ENCODE results near the gene ASCC3. TPM values are rescaled to one million over a fixed set of nuclear protein-coding genes. Genes with fewer than 3 reads are reported as not detected.

Gene ASCC3
- total RNA-seq, 1 donor from 2014 or later: 75.3 TPM

DNA sequence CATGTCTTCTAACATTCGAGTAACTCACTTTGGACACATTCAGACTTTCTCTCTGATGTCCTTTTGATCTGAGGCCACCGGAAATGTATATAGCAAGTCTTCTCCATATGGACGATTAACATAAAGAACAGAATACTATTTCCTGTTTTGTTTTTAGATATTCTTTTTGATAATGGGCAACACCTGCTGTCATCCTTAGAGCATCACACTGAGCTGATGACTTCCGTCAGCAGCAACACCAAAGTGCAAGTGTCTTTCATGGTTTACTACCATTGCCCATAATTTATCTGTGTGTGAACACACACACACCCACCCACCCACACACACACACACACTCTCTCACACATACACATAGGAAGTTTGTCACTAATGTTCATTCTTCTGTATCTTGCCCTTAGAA lies 303.7 kb downstream of the ASCC3 start:
- no peaks in the 10 kb centered on the region for H3K36me3 ChIP-seq
- H3K4me3 ChIP-seq: no peak overlapping the region
- no peaks in the 10 kb centered on the region for H3K4me1 Mint-ChIP-seq
- H3K4me1 ChIP-seq: no peaks in the 10 kb centered on the region
- no peaks in the 10 kb centered on the region for H4K20me1 ChIP-seq (ENCODE audit: low read depth)
- H3K9me3 Mint-ChIP-seq: peaks cover 7% of the 10 kb centered on the region
- no peaks in the 10 kb centered on the region for H3K79me2 ChIP-seq (ENCODE audit: low read depth)
- H3K27me3 Mint-ChIP-seq (ENCODE audit: insufficient read depth, low read depth): no peaks in the 10 kb centered on the region
- no peak overlapping the region for H3K27ac ChIP-seq
- no peak for TF ChIP-seq EZH2phosphoT487 (IDR thresholded peaks at IDR 0.05)
- no peak for TF ChIP-seq EZH2 (IDR thresholded peaks at IDR 0.05)
- TF ChIP-seq, protein P1, sequence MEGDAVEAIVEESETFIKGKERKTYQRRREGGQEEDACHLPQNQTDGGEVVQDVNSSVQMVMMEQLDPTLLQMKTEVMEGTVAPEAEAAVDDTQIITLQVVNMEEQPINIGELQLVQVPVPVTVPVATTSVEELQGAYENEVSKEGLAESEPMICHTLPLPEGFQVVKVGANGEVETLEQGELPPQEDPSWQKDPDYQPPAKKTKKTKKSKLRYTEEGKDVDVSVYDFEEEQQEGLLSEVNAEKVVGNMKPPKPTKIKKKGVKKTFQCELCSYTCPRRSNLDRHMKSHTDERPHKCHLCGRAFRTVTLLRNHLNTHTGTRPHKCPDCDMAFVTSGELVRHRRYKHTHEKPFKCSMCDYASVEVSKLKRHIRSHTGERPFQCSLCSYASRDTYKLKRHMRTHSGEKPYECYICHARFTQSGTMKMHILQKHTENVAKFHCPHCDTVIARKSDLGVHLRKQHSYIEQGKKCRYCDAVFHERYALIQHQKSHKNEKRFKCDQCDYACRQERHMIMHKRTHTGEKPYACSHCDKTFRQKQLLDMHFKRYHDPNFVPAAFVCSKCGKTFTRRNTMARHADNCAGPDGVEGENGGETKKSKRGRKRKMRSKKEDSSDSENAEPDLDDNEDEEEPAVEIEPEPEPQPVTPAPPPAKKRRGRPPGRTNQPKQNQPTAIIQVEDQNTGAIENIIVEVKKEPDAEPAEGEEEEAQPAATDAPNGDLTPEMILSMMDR (IDR thresholded peaks at IDR 0.05): no peak
- no peak overlapping the region for H3K27ac Mint-ChIP-seq
- H3K9ac ChIP-seq: no peak overlapping the region
- H3K4me2 ChIP-seq: no peak overlapping the region
- no peak overlapping the region for H2AFZ ChIP-seq (replicated peaks)
- H3K9me3 ChIP-seq (ENCODE audit: low read depth): no peaks in the 10 kb centered on the region
- DNase-seq (ENCODE audit: low spot score): no peak
- no peak overlapping the region for H3K4me3 Mint-ChIP-seq
- no peaks in the 10 kb centered on the region for H3F3A ChIP-seq (ENCODE audit: low read depth)
- no peaks in the 10 kb centered on the region for H3K27me3 ChIP-seq
- peaks cover 4% of the 10 kb centered on the region for H3K36me3 Mint-ChIP-seq

GRCh38 chr6:100575921-100576320 lies 305.2 kb downstream of the ASCC3 start:
- Mint-ChIP-seq H3K9me3 (peaks cover 7% of the 10 kb centered on the region), H3K36me3 (peaks cover 4% of the 10 kb centered on the region), H3K27ac (no peak overlapping the region), H3K4me1 (no peaks in the 10 kb centered on the region), H3K4me3 (no peak overlapping the region), H3K27me3 (ENCODE audit: insufficient read depth, low read depth) (no peaks in the 10 kb centered on the region)
- H3K4me3 ChIP-seq: no peak overlapping the region
- no peak overlapping the region for H3K9ac ChIP-seq
- H3K27me3 ChIP-seq: no peaks in the 10 kb centered on the region
- H3K4me1 ChIP-seq: no peaks in the 10 kb centered on the region
- no peaks in the 10 kb centered on the region for H3K36me3 ChIP-seq
- H3K4me2 ChIP-seq: no peak overlapping the region
- H3K27ac ChIP-seq: no peak overlapping the region
- H2AFZ ChIP-seq (replicated peaks): no peak overlapping the region
- no peaks in the 10 kb centered on the region for H3F3A ChIP-seq (ENCODE audit: low read depth)
- H3K9me3 ChIP-seq (ENCODE audit: low read depth): no peaks in the 10 kb centered on the region
- TF ChIP-seq EZH2phosphoT487 (IDR thresholded peaks at IDR 0.05) (no peak), EZH2 (IDR thresholded peaks at IDR 0.05) (no peak)
- TF ChIP-seq, protein P1 (IDR thresholded peaks at IDR 0.05): no peak
- no peaks in the 10 kb centered on the region for H3K79me2 ChIP-seq (ENCODE audit: low read depth)
- no peak for DNase-seq (ENCODE audit: low spot score)
- no peaks in the 10 kb centered on the region for H4K20me1 ChIP-seq (ENCODE audit: low read depth)

GRCh38 chr6:100574836-100575235 lies 306.3 kb downstream of the ASCC3 start:
- TF ChIP-seq EZH2phosphoT487 (IDR thresholded peaks at IDR 0.05) (no peak), EZH2 (IDR thresholded peaks at IDR 0.05) (no peak)
- TF ChIP-seq, protein P1 (IDR thresholded peaks at IDR 0.05): no peak
- DNase-seq (ENCODE audit: low spot score): no peak
- Histone ChIP-seq H3K9me3 (ENCODE audit: low read depth) (no peaks in the 10 kb centered on the region), H3K79me2 (ENCODE audit: low read depth) (no peaks in the 10 kb centered on the region), H4K20me1 (ENCODE audit: low read depth) (no peaks in the 10 kb centered on the region), H3K27me3 (no peaks in the 10 kb centered on the region), H2AFZ (replicated peaks) (no peak overlapping the region), H3K4me2 (no peak overlapping the region), H3K36me3 (no peaks in the 10 kb centered on the region), H3K4me3 (no peak overlapping the region), H3K27ac (no peak overlapping the region), H3F3A (ENCODE audit: low read depth) (no peaks in the 10 kb centered on the region), H3K9ac (no peak overlapping the region), H3K4me1 (no peaks in the 10 kb centered on the region)
- peaks cover 5% of the 10 kb centered on the region for H3K9me3 Mint-ChIP-seq
- no peak overlapping the region for H3K4me3 Mint-ChIP-seq
- H3K36me3 Mint-ChIP-seq: peaks cover 4% of the 10 kb centered on the region
- no peaks in the 10 kb centered on the region for H3K27me3 Mint-ChIP-seq (ENCODE audit: insufficient read depth, low read depth)
- no peak overlapping the region for H3K27ac Mint-ChIP-seq
- no peaks in the 10 kb centered on the region for H3K4me1 Mint-ChIP-seq

All from neural progenitor cell (in vitro differentiated cells).